Glutamatergic neuron (in vitro differentiated cells): ENCODE data around the gene BMPR2. TPM values are rescaled to one million over a fixed set of nuclear protein-coding genes. Genes with fewer than 3 reads are reported as not detected.
"Not testable (repeated sequence)": the region's sequence is repeated elsewhere in the genome, so short reads cannot be mapped to it uniquely, and the experiment has no call there.

Experiments used
- DNase-seq: peaks from one replicate; pipeline ENCODE4 v3.0.0; 2022
- H3K27ac Mint-ChIP-seq: one replicate; pipeline ENCODE4 v1.8.0; 2020; ENCODE audit warnings: mild to moderate bottlenecking, mixed read lengths, inconsistent platforms; ENCODE audit not compliant: unreplicated experiment
- H3K27me3 Mint-ChIP-seq: one replicate; pipeline ENCODE4 v1.8.0; 2020; ENCODE audit warnings: mild to moderate bottlenecking, moderate library complexity, mixed read lengths, inconsistent platforms; ENCODE audit not compliant: unreplicated experiment
- H3K36me3 Mint-ChIP-seq: one replicate; pipeline ENCODE4 v1.8.0; 2020; ENCODE audit warnings: mild to moderate bottlenecking, mixed read lengths, inconsistent platforms; ENCODE audit not compliant: unreplicated experiment
- H3K4me1 Mint-ChIP-seq: one replicate; pipeline ENCODE4 v1.8.0; 2020; ENCODE audit warnings: mild to moderate bottlenecking, low read depth, mixed read lengths, inconsistent platforms; ENCODE audit not compliant: unreplicated experiment
- H3K4me3 Mint-ChIP-seq: one replicate; pipeline ENCODE4 v1.8.0; 2020; ENCODE audit warnings: mild to moderate bottlenecking, mixed read lengths, inconsistent platforms; ENCODE audit not compliant: unreplicated experiment
- H3K9me3 Mint-ChIP-seq: one replicate; pipeline ENCODE4 v1.8.0; 2020; ENCODE audit warnings: mild to moderate bottlenecking, moderate library complexity, mixed read lengths, inconsistent platforms; ENCODE audit not compliant: unreplicated experiment
- total RNA-seq: library from RNA; stranded (reverse); fragmentation: NEBNext Ultra II Directional; extraction: Animal tissue kit (Norgen Biotek cat#: 25700); gene quantifications from one replicate; pipeline ENCODE4 v1.2.1, GENCODE V29; 2021; ENCODE audit not compliant: unreplicated experiment
- TF ChIP-seq, protein P1 (sequence below): fragments of 200-600 bp; sonication (generic); IDR thresholded peaks from one replicate; pipeline ENCODE4 v1.5.0; 2021; ENCODE audit not compliant: partially characterized antibody, unreplicated experiment

Gene BMPR2
- total RNA-seq, 1 donor from 2014 or later = 95.0 TPM

DNA sequence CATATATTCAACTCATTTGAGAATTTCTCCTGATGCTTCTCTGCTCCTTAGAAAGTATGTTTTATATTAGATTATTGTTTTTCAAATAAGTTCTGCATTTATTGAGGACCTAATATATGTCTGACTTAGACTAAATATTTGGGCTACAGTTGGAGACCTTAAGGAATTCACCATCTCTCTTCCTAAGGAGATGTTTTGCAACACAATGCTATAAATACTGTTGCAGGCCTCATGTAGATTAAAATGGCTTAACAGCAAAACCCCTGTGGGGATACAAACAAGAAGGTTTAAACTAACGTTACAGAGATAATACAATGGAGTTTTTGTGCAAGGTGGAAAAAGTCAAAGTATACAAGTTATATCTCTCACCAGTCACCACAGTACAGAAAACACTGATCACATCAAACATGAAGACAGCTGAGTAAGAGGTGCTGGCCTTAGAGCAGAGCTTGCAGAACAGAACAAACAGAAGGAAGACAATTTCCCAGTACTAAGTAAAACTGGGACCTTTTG lies 20.1 kb upstream of the BMPR2 start:
- Mint-ChIP-seq H3K36me3 (no peaks in the 10 kb centered on the region), H3K4me3 (no peak overlapping the region), H3K9me3 (peaks cover 2% of the 10 kb centered on the region), H3K4me1 (no peaks in the 10 kb centered on the region), H3K27me3 (no peaks in the 10 kb centered on the region), H3K27ac (no peak overlapping the region)
- TF ChIP-seq, protein P1, sequence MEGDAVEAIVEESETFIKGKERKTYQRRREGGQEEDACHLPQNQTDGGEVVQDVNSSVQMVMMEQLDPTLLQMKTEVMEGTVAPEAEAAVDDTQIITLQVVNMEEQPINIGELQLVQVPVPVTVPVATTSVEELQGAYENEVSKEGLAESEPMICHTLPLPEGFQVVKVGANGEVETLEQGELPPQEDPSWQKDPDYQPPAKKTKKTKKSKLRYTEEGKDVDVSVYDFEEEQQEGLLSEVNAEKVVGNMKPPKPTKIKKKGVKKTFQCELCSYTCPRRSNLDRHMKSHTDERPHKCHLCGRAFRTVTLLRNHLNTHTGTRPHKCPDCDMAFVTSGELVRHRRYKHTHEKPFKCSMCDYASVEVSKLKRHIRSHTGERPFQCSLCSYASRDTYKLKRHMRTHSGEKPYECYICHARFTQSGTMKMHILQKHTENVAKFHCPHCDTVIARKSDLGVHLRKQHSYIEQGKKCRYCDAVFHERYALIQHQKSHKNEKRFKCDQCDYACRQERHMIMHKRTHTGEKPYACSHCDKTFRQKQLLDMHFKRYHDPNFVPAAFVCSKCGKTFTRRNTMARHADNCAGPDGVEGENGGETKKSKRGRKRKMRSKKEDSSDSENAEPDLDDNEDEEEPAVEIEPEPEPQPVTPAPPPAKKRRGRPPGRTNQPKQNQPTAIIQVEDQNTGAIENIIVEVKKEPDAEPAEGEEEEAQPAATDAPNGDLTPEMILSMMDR = no peak
- DNase-seq = no peak

DNA sequence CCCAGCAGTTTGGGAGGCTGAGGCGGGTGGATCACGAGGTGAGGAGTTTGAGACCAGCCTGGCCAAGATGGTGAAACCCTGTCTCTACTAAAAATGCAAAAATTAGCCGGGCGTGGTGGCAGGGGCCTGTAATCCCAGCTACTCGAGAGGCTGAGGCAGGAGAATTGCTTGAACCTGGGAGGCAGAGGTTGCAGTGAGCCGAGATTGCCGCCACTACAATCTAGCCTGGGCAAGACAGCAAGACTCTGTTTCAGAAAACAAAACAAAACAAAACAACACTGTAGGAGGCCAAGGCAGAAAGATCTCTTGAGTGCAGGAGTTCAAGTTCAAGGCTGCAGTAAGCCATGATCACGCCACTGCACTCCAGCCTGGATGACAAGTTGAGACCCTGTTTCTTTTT lies 17.2 kb upstream of the BMPR2 start:
- not testable (repeated sequence) for DNase-seq, H3K36me3 Mint-ChIP-seq, H3K27me3 Mint-ChIP-seq, H3K9me3 Mint-ChIP-seq, H3K27ac Mint-ChIP-seq, H3K4me1 Mint-ChIP-seq, H3K4me3 Mint-ChIP-seq

DNA sequence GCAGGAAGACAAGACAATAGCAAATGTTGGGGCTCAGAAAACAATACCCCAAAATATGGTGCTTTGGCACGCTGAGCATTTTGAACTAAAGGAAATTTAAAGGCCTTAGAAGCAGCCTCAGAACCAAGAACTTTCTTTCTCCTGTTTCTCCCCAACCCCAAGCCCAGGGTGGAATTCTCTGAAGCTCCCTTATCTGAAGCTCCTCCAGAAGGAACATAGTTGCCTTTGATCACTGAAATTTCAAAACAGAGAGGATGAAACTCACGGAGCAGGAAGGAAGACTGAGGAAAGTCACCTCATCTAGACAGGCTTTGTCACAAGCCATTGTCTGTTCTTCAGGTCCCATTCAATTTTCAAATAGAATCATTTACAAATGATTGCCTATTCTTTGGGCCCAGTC lies 15.5 kb upstream of the BMPR2 start:
- Mint-ChIP-seq H3K27ac (no peak overlapping the region), H3K4me3 (no peak overlapping the region), H3K4me1 (no peaks in the 10 kb centered on the region), H3K9me3 (peaks cover 2% of the 10 kb centered on the region), H3K27me3 (no peaks in the 10 kb centered on the region), H3K36me3 (no peaks in the 10 kb centered on the region)
- TF ChIP-seq, protein P1 = no peak
- no peak for DNase-seq

DNA sequence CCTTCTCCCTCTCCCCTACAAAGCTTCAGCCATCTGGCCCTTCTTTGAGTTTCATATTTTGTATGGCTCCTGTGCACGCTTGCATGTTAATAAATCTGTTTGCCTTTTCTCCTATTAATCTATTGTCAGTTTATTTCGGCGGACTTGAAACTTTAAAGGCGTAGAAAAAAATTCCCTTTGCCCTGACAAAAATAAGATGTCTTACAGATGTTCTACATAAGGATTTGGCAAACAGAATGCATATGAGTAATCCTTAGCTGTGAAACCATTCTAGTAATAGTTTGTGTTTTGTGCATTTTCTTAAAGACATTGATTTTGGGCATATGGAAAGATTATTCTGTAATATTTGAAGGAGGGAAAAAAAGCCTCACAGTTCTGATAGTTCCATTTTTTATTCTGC lies 15.0 kb upstream of the BMPR2 start:
- no peaks in the 10 kb centered on the region for H3K27me3 Mint-ChIP-seq
- no peaks in the 10 kb centered on the region for H3K36me3 Mint-ChIP-seq
- TF ChIP-seq, protein P1 = no peak
- H3K9me3 Mint-ChIP-seq = peaks cover 2% of the 10 kb centered on the region
- H3K27ac Mint-ChIP-seq = no peak overlapping the region
- H3K4me3 Mint-ChIP-seq = no peak overlapping the region
- no peak for DNase-seq
- H3K4me1 Mint-ChIP-seq = no peaks in the 10 kb centered on the region

DNA sequence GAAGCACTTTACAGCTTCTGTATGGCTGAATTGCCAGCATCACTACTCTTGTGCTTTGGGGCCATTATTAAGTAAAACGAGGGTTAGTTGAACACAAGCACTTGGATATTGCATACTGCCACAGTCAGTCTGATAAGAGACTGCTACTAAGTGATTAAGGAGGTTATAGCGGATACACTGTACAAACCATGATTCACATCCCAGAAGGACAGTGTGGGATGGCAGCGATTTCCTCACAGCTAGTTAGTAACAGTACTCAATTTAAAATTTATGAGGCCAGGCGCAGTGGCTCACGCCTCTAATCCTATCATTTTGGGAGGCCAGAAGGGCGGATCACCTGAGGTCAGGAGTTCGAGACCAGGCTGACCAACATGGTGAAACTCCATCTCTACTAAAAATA lies 2.6 kb upstream of the BMPR2 start:
- DNase-seq = no peak
- peak overlapping the region; percentile 76 for H3K4me3 Mint-ChIP-seq
- TF ChIP-seq, protein P1 = no peak
- peaks cover 22% of the 10 kb centered on the region for H3K9me3 Mint-ChIP-seq
- H3K27me3 Mint-ChIP-seq = peaks cover 21% of the 10 kb centered on the region
- peaks cover 11% of the 10 kb centered on the region for H3K4me1 Mint-ChIP-seq
- peak overlapping the region; percentile 100 for H3K27ac Mint-ChIP-seq
- no peaks in the 10 kb centered on the region for H3K36me3 Mint-ChIP-seq

DNA sequence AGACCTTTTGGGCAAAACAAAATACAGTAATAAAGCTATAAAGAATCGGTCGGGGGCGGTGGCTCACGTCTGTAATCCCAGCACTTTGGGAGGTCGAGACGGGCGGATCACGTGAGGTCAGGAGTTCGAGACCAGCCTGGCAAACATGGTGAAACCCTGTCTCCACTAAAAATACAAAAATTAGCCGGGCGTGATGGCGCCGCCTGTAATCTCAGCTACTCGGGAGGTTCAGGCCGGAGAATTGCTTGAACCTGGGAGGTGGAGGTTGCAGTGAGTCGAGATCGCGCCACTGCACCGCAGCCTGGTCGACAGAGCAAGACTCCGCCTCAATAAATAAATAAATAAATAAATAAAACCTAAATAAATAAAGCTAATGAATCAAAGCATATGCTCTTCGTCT lies 1.7 kb upstream of the BMPR2 start:
- H3K27ac Mint-ChIP-seq = peak overlapping the region; percentile 100
- peaks cover 11% of the 10 kb centered on the region for H3K4me1 Mint-ChIP-seq
- peaks cover 21% of the 10 kb centered on the region for H3K27me3 Mint-ChIP-seq
- H3K9me3 Mint-ChIP-seq = peaks cover 22% of the 10 kb centered on the region
- H3K36me3 Mint-ChIP-seq, DNase-seq: not testable (repeated sequence)
- peak overlapping the region; percentile 99 for H3K4me3 Mint-ChIP-seq
